MCF 10A (cell line): ENCODE data around the gene TUBB3. TPM values are rescaled to one million over a fixed set of nuclear protein-coding genes. Genes with fewer than 3 reads are reported as not detected.
"Not testable (repeated sequence)": the region's sequence is repeated elsewhere in the genome, so short reads cannot be mapped to it uniquely, and the experiment has no call there.

Source experiments
- BruUV-seq: library from RNA; stranded (reverse); fragments of 400-500 nt; replicated peaks from 2 replicates; lab custom pipeline; 2021; lab: Mats Ljungman, UMichigan
- CTCF ChIA-PET: fragments of 300-600 bp; sonication (Branson Sonifier 250); formaldehyde crosslinking; extraction: SDS; loops from one replicate; lab custom pipeline; 2021; ENCODE audit warnings: antibody characterized with exemption, inconsistent platforms; lab: Yijun Ruan, JAX
- POLR2A ChIA-PET: fragments of 300-600, 350-650 bp; sonication (Branson Sonifier 250); formaldehyde crosslinking; extraction: SDS; loops from one replicate; lab custom pipeline; 2020; ENCODE audit warnings: antibody characterized with exemption, inconsistent platforms; lab: Yijun Ruan, JAX
- DNase-seq: peaks from one replicate; pipeline ENCODE4 v3.0.0-alpha.2; 2018; ENCODE audit not compliant: unreplicated experiment
- H3K27ac Mint-ChIP-seq: one replicate; pipeline ENCODE4 v1.8.0; 2022; ENCODE audit warnings: mild to moderate bottlenecking, low read depth, mixed read lengths; ENCODE audit not compliant: unreplicated experiment
- H3K27me3 Mint-ChIP-seq: one replicate; pipeline ENCODE4 v1.8.0; 2022; ENCODE audit warnings: mixed read lengths; ENCODE audit not compliant: insufficient read depth, unreplicated experiment
- H3K36me3 Mint-ChIP-seq: one replicate; pipeline ENCODE4 v1.8.0; 2022; ENCODE audit warnings: mild to moderate bottlenecking, moderate library complexity, mixed read lengths; ENCODE audit not compliant: insufficient read depth, unreplicated experiment
- H3K4me1 Mint-ChIP-seq: one replicate; pipeline ENCODE4 v1.8.0; 2022; ENCODE audit warnings: mixed read lengths; ENCODE audit not compliant: insufficient read depth, unreplicated experiment
- H3K4me3 Mint-ChIP-seq: one replicate; pipeline ENCODE4 v1.8.0; 2022; ENCODE audit warnings: mild to moderate bottlenecking, moderate library complexity, mixed read lengths; ENCODE audit not compliant: unreplicated experiment
- H3K9me3 Mint-ChIP-seq: one replicate; pipeline ENCODE4 v1.8.0; 2022; ENCODE audit warnings: mixed read lengths; ENCODE audit not compliant: unreplicated experiment
- intact Hi-C: fragments of 100-400 bp; cut with micrococcal nuclease; formaldehyde crosslinking; loops from 2 replicates; pipeline ENCODE4 v1.14.1; 2022
- total RNA-seq: library from RNA; stranded (reverse); gene quantifications from 2 replicates; pipeline ENCODE4 v1.2.3, GENCODE V29; 2022
- TF ChIP-seq, protein P1 (sequence below): fragments of 200-600 bp; IDR thresholded peaks from one replicate; pipeline ENCODE4 v1.8.0; 2022; ENCODE audit warnings: antibody characterized with exemption, mild to moderate bottlenecking; ENCODE audit not compliant: unreplicated experiment

Gene TUBB3
- total RNA-seq, 1 experiment from 2014 or later: 23.0 TPM

DNA sequence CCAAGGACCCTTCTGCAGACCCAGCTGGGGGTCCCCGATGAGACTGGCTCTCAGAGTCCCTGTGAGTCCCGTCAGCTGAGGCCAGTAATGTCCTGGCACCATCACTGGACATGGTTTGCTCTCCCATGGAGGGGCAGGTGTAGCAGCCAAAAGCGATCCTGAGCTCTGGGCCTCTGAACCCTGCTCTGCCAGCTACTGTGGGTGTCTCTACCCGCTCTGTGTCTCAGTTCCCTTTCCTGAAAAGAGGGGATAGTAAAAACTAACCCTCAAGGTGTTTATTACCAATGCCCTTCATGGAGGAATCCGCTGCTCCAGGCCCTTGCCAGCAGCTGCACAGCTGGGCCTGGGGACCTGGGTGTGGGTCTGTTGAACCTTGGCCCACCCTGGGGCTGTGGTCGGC lies 8.8 kb downstream of the TUBB3 start:
- H3K4me1 Mint-ChIP-seq: no peaks in the 10 kb centered on the region
- no peaks in the 10 kb centered on the region for H3K9me3 Mint-ChIP-seq
- POLR2A ChIA-PET: interaction anchor here (1.2 kb wide), 1 partner anchor 9 kb away, joined by 5 read pairs; the partner anchor contains the start of gene TUBB3
- CTCF ChIA-PET: interaction anchor here (0.6 kb wide), 1 partner anchor 87 kb away, joined by 3 read pairs; no protein-coding TSS in a partner anchor
- no peaks in the 10 kb centered on the region for H3K27me3 Mint-ChIP-seq
- DNase-seq: no peak
- H3K4me3 Mint-ChIP-seq: no peak overlapping the region
- BruUV-seq: no TSS peak
- peaks cover 12% of the 10 kb centered on the region for H3K36me3 Mint-ChIP-seq
- TF ChIP-seq, protein P1, sequence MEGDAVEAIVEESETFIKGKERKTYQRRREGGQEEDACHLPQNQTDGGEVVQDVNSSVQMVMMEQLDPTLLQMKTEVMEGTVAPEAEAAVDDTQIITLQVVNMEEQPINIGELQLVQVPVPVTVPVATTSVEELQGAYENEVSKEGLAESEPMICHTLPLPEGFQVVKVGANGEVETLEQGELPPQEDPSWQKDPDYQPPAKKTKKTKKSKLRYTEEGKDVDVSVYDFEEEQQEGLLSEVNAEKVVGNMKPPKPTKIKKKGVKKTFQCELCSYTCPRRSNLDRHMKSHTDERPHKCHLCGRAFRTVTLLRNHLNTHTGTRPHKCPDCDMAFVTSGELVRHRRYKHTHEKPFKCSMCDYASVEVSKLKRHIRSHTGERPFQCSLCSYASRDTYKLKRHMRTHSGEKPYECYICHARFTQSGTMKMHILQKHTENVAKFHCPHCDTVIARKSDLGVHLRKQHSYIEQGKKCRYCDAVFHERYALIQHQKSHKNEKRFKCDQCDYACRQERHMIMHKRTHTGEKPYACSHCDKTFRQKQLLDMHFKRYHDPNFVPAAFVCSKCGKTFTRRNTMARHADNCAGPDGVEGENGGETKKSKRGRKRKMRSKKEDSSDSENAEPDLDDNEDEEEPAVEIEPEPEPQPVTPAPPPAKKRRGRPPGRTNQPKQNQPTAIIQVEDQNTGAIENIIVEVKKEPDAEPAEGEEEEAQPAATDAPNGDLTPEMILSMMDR: no peak
- no peak overlapping the region for H3K27ac Mint-ChIP-seq
- intact Hi-C loops: no loop called here

DNA sequence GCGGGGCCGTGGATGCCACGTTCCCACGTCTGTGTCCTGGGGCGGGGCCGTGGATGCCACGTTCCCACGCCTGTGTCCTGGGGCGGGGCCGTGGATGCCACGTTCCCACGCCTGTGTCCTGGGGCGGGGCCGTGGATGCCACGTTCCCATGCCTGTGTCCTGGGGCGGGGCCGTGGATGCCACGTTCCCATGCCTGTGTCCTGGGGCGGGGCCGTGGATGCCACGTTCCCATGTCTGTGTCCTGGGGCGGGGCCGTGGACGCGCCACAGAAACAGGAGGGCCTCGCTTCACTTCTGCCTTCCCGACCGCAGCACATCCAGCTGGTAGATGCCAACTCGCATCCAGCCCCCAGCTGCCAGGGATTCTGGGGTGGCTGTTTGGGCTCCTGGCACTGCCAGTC lies 10.9 kb downstream of the TUBB3 start:
- H3K4me3 Mint-ChIP-seq, intact Hi-C loops, H3K4me1 Mint-ChIP-seq, DNase-seq, H3K9me3 Mint-ChIP-seq, BruUV-seq, CTCF ChIA-PET, H3K27ac Mint-ChIP-seq, H3K27me3 Mint-ChIP-seq: not testable (repeated sequence)
- peaks cover 12% of the 10 kb centered on the region for H3K36me3 Mint-ChIP-seq
- POLR2A ChIA-PET: interaction anchor here (0.7 kb wide), 1 partner anchor 21 kb away, joined by 3 read pairs; no protein-coding TSS in a partner anchor

- Mint-ChIP-seq H3K4me1 (peaks cover 6% of the 10 kb centered on the region), H3K9me3 (no peaks in the 10 kb centered on the region), H3K27me3 (no peaks in the 10 kb centered on the region), H3K4me3 (no peak overlapping the region), H3K27ac (no peak overlapping the region), H3K36me3 (peaks cover 12% of the 10 kb centered on the region)
- DNase-seq: no peak
- intact Hi-C loops: no loop called here
- CTCF ChIA-PET: no interaction called here
- POLR2A ChIA-PET: no interaction called here
- no TSS peak for BruUV-seq
- TF ChIP-seq, protein P1: no peak
Measured at GRCh38 chr16:89934611-89935553, 11.7 kb downstream of the TUBB3 start.

DNA sequence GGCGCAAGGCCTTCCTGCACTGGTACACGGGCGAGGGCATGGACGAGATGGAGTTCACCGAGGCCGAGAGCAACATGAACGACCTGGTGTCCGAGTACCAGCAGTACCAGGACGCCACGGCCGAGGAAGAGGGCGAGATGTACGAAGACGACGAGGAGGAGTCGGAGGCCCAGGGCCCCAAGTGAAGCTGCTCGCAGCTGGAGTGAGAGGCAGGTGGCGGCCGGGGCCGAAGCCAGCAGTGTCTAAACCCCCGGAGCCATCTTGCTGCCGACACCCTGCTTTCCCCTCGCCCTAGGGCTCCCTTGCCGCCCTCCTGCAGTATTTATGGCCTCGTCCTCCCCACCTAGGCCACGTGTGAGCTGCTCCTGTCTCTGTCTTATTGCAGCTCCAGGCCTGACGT lies 12.5 kb downstream of the TUBB3 start:
- intact Hi-C loops, CTCF ChIA-PET, H3K9me3 Mint-ChIP-seq, BruUV-seq, POLR2A ChIA-PET, H3K4me1 Mint-ChIP-seq, H3K27me3 Mint-ChIP-seq, DNase-seq, H3K27ac Mint-ChIP-seq, H3K4me3 Mint-ChIP-seq: not testable (repeated sequence)
- H3K36me3 Mint-ChIP-seq: peaks cover 12% of the 10 kb centered on the region

- no peaks in the 10 kb centered on the region for H3K9me3 Mint-ChIP-seq
- intact Hi-C loops: no loop called here
- DNase-seq: no peak
- H3K27ac Mint-ChIP-seq: no peak overlapping the region
- no peaks in the 10 kb centered on the region for H3K27me3 Mint-ChIP-seq
- H3K36me3 Mint-ChIP-seq: peaks cover 9% of the 10 kb centered on the region
- ChIA-PET CTCF (no interaction called here), POLR2A (no interaction called here)
- TF ChIP-seq, protein P1: no peak
- no peak overlapping the region for H3K4me3 Mint-ChIP-seq
- no TSS peak for BruUV-seq
- H3K4me1 Mint-ChIP-seq: peaks cover 6% of the 10 kb centered on the region
Measured at GRCh38 chr16:89936034-89936433, 12.9 kb downstream of the TUBB3 start.
